GF-D8 (cell line): ENCODE measurements around the gene PARPBP.
"Not testable (repeated sequence)": the region's sequence is repeated elsewhere in the genome, so short reads cannot be mapped to it uniquely, and the experiment has no call there.

ENCODE experiments used
- DNase-seq: peaks from one replicate; lab custom pipeline; 2025; lab: John Stamatoyannopoulos, UW

Gene PARPBP

DNA sequence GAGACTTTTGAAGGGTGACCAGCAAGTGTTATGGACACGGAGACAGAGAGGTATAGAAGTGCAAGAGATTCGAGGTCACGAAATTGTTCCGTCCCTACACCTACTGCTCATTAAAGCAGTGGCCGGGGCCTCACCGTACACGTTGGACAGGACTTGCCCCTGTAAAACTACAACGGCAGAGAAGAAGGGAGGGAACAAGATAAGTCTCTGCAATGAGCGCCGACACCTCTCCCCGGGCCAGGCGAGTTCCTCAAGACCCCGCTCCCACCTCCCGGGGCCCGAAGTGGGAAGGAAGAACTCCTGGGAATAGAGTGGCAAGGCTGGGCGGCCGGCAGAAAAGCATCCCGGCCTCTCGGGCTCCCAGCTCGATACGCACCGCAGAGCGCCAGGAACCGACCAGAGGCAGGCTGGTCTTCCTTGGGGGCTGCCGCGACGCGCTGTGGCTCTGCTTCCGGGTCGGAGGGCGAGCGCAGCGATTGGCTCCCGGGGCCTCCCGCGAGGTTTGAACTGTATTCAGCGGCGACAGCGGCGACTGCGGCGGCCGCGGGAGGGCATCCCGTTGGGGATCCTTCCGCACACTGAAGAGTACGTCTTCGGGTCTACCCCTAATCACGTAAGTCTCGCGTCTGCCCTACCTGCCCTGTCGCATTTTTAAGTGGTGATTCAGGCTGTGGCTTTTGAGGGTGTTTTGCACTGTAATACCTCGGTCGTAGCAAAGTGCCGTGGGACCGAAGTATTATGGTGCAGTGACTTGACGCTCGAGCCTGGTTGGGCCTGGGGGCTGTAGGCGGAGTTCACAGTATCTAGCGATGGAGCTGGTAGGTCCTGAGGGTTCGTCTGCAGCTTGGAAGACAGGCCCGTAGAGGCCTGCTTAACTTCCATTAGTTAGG is at the start of gene PARPBP, which contains the start of gene NUP37:
PARPBP (plus strand) TSS at position 510 of the 890 bp plus-strand sequence. CDS start 3,706 bp downstream, outside the sequence.
NUP37 (minus strand) TSS at position 441 of the 890 bp plus-strand sequence. CDS start 1,596 bp downstream, outside the sequence.
- DNase-seq, result peak; percentile 82

GRCh38 chr12:102072092-102072491 is 47.9 kb upstream of the PARPBP start:
- not testable (repeated sequence) for DNase-seq

DNA sequence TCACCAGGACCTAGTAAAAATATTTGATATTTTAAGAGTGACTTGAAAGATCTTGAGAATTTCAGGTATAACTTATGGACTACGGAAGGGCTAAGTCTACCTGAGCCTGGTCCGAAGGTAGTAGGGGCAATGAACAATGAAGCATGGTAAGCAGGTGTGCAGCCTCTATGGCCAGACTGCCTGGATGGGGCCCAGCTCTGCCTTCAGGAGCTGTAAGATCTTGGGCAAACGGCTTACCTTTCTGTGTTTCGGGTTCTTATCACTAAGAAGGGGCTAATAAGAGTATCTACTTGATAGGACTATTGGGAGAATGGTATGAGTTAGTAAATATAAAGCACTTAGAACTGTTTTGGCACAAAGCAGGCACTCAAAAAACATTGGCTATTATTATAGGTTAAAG is 39.1 kb upstream of the PARPBP start:
- no peak for DNase-seq

- not testable (repeated sequence) for DNase-seq
Measured at GRCh38 chr12:102089228-102089835, 30.7 kb upstream of the PARPBP start.

GRCh38 chr12:102093319-102093718 is 26.7 kb upstream of the PARPBP start:
- no peak for DNase-seq

GRCh38 chr12:102095677-102096263 is 24.2 kb upstream of the PARPBP start:
- peak; percentile 5 for DNase-seq

DNA sequence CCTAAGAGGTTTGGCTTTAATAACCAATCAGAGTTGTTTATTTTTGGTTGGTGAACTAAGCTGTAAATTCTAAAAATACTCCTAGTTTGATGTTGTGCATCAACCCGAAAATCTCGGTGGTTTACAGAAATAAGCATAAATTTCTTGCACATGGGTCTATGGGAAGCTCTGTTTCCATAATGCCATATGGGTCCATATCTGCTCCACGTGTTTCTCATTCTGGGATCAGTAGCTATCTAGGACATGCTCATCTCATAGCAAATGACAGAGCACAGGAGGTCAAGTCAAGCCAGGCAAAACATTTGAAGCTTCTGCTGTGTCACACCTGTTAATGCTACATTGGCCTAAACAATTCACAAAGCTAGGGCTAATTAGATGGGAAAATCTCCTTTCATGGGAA is 23.1 kb upstream of the PARPBP start:
- no peak for DNase-seq

- no peak for DNase-seq
Measured at GRCh38 chr12:102106905-102107304, 13.1 kb upstream of the PARPBP start.

DNA sequence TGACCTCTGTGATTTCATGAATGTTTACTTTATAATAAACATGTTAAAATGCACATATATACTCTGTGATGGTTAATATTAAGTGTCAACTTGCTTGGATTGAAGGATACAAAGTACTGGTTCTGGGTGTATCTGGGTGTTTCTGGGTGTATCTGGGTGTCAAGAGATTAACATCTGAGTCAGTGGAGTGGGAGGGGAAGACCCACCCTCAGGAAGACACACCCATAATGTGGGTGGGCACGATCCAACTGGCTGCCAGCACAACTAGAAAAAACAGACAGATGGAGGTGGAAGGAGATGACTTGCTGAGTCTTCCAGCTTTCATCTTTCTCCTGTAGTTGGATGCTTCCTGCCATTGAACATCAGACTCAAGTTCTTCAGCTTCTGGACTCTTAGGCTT is 12.0 kb upstream of the PARPBP start:
- DNase-seq, result no peak

GRCh38 chr12:102110782-102111181 is 9.2 kb upstream of the PARPBP start:
- DNase-seq, result no peak

DNA sequence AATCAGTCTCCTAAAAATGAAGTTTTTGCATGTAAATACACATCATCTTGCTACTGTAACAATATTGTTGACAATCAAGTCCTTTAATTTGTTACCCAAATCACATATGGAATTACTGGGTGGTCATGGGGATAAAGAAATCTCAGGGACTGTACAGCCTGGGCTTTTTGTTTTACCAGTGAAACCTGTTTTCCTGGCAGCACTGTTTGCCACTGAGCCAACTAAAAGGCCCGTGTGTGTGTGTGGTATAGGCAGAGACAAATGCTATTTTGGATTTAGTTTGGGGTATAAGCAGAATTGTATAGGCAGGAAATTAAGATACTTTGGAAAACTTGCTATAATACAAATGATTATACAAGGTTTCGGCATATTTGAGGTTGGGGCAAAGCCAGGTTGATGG is 5.8 kb upstream of the PARPBP start:
- DNase-seq, result no peak

DNA sequence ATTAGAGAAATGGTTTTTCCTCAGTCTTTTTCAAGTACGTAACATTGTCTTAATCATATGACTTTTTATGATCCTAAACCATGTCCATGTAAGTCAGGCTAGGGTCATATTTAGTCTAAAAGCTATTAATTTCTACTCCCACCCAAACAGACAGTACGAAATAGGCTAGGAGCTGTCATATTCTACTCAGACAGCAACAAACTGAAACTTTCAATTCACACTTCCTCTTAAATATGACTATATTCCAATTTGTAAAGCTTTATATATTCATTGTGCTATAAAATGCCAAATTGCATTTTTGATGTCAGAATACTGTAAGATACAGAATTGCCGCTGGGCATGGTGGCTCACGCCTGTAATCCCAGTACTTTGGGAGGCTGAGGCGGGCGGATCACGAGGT is 3.6 kb upstream of the PARPBP start:
- no peak for DNase-seq

DNA sequence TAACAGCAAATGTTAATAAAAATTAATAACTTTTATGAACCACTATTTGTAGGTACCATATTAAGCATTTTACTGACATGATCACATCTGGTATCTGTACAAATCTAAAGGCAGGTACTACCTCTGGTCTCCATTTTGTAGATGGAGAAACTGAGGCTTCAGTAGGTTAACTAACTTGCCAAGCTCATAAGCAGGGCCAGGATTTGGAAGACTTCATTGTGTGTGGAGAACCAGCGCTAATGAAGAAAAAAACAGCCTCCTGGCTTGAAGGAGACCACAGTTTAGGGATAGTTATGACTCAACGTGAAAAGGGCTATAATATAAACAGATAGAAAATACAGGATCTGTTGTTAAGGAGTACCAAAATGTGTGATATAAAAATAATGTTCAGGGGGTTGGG is 1.1 kb upstream of the PARPBP start:
- DNase-seq, result no peak

GRCh38 chr12:102120564-102120873 is 536 bp downstream of the PARPBP start:
- no peak for DNase-seq

- DNase-seq, result peak; percentile 54
Measured at GRCh38 chr12:102120886-102121285, 903 bp downstream of the PARPBP start.

DNA sequence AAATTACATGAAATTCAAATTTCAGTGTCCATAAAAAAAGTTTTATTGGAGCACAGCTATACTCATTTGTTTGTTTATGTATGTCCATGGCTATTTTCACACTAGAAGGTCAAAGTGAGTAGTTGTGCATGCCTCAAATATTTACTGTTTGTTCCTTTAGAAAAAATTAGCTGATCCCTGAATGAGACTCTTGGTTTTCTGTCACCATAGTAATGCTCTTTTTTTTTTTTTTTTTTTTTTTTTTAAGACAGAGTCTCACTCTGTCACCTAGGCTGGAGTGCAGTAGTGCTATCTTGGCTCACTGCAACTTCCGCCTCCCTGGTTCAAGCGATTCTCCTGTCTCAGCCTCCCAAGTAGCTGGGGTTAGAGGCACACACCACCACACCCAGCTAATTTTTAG is 1.3 kb downstream of the PARPBP start:
- DNase-seq, result not testable (repeated sequence)

DNA sequence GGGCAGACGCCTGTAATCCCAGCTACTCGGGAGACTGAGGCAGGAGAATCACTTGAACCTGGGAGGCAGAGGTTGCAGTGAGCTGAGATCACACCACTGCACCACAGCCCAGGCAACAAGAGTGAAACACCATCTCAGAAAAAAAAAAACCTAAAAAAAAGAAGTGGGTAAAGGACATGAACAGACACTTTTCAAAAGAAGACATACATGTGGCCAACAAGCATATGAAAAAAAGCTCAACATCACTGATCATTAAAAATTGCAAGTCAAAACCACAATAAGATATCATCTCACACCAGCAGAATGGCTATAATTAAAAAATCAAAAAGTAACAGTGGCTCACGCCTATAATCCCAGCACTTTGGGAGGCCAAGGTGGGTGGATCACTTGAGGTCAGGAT is 10.7 kb downstream of the PARPBP start:
- DNase-seq, result not testable (repeated sequence)

DNA sequence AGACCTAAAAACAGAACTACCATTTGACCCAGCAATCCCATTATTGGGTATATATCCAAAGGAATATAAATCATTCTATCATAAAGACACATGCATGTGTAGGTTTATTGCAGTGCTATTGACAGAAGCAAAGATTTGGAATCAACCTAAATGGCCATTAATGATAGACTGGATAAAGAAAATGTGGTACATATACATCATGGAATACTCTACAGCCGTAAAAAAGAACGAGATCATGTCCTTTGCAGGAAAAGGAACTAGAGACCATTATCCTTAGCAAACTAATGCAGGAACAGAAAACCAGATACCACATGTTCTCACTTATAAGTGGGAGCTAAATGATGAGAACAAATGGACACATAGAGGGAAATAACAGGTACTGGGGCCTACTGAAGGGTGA is 11.5 kb downstream of the PARPBP start:
- DNase-seq, result not testable (repeated sequence)

GRCh38 chr12:102137619-102138018 is 17.6 kb downstream of the PARPBP start:
- not testable (repeated sequence) for DNase-seq

DNA sequence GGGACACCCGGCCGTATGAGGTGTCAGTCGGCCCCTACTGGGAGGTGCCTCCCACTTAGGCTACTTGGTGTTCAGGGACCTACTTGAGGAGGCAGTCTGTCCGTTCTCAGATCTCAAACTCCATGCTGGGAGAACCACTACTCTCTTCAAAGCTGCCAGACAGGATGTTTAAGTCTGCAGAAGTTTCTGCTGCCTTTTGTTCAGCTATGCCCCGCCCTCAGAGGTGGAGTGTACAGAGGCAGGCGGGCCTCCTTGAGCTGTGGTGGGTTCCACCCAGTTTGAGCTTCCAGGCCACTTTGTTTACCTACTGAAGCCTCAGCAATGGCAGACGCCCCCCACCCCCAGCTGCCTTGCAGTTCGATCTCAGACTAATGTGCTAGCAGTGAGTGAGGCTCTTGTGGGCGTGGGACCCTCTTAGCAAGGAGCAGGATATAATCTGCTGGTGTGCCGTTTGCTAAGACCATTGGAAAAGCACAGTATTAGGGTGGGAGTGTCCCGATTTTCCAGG is 22.9 kb downstream of the PARPBP start:
- DNase-seq, result not testable (repeated sequence)

- DNase-seq, result no peak
Measured at GRCh38 chr12:102144221-102144620, 24.2 kb downstream of the PARPBP start.

DNA sequence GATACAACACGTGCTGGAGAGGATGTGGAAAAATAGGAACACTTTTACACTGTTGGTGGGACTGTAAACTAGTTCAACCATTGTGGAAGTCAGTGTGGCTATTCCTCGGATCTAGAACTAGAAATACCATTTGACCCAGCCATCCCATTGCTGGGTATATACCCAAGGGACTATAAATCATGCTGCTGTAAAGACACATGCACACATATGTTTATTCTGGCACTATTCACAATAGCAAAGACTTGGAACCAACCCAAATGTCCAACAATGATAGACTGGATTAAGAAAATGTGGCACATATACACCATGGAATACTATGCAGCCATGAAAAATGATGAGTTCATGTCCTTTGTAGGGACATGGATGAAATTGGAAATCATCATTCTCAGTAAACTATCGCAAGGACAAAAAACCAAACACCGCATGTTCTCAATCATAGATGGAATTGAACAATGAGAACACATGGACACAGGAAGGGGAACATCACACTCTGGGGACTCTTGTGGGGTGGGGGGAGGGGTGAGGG is 27.1 kb downstream of the PARPBP start:
- DNase-seq, result not testable (repeated sequence)
